Measurements from ENCODE around the gene CCDC69.

CCDC69 gene

GRCh38 chr5:151267491-151268260, 43.8 kb upstream of the CCDC69 start:
- H3F3A ChIP-seq (ENCODE audit: insufficient read depth) = peaks cover 33% of the 10 kb centered on the region
- no peaks in the 10 kb centered on the region; the same call in 1 of the 2 replicates for H4K20me1 ChIP-seq (ENCODE audit: low read depth, low read length)
- no peak for TF ChIP-seq EZH2phosphoT487 (conservative IDR thresholded peaks at IDR 0.05; ENCODE audit: low read length)
- TF ChIP-seq CTCF (IDR thresholded peaks at IDR 0.05; ENCODE audit: insufficient read depth, low read length, poor library complexity, severe bottlenecking) = no peak
- H2AFZ ChIP-seq (ENCODE audit: low read depth, low read length, severe bottlenecking) = no peak overlapping the region
- H3K9me2 ChIP-seq (replicated peaks; ENCODE audit: insufficient read depth, low read length) = no peaks in the 10 kb centered on the region
- peaks cover 27% of the 10 kb centered on the region for H3K79me2 ChIP-seq (ENCODE audit: insufficient read depth, low read length)
- no peak overlapping the region for H3K4me2 ChIP-seq (ENCODE audit: low read depth, low read length, poor library complexity, severe bottlenecking)
- no peaks in the 10 kb centered on the region for H3K27me3 ChIP-seq (ENCODE audit: low read length)
- peaks cover 28% of the 10 kb centered on the region for H3K36me3 ChIP-seq (ENCODE audit: low read length)
- no peak overlapping the region for H3K9ac ChIP-seq (ENCODE audit: low read length)
- no peaks in the 10 kb centered on the region for H3K9me3 ChIP-seq (ENCODE audit: insufficient read depth, low read length)
- H3K27ac ChIP-seq (ENCODE audit: low read depth, low read length) = no peak overlapping the region
- H3K4me3 ChIP-seq (ENCODE audit: insufficient read depth, low read length, poor library complexity, severe bottlenecking) = no peak overlapping the region

GRCh38 chr5:151264113-151264512, 40.2 kb upstream of the CCDC69 start:
- Histone ChIP-seq H4K20me1 (ENCODE audit: low read depth, low read length) (no peaks in the 10 kb centered on the region; the same call in 1 of the 2 replicates), H3K27ac (ENCODE audit: low read depth, low read length) (no peak overlapping the region), H3K9me3 (ENCODE audit: insufficient read depth, low read length) (no peaks in the 10 kb centered on the region), H3K27me3 (ENCODE audit: low read length) (no peaks in the 10 kb centered on the region), H2AFZ (ENCODE audit: low read depth, low read length, severe bottlenecking) (no peak overlapping the region), H3K4me2 (ENCODE audit: low read depth, low read length, poor library complexity, severe bottlenecking) (no peak overlapping the region), H3K4me3 (ENCODE audit: insufficient read depth, low read length, poor library complexity, severe bottlenecking) (no peak overlapping the region), H3K36me3 (ENCODE audit: low read length) (peaks cover 29% of the 10 kb centered on the region), H3F3A (ENCODE audit: insufficient read depth) (no peaks in the 10 kb centered on the region), H3K9ac (ENCODE audit: low read length) (no peak overlapping the region), H3K79me2 (ENCODE audit: insufficient read depth, low read length) (peaks cover 62% of the 10 kb centered on the region), H3K9me2 (replicated peaks; ENCODE audit: insufficient read depth, low read length) (no peaks in the 10 kb centered on the region)
- no peak for TF ChIP-seq EZH2phosphoT487 (conservative IDR thresholded peaks at IDR 0.05; ENCODE audit: low read length)

- TF ChIP-seq CTCF (IDR thresholded peaks at IDR 0.05; ENCODE audit: insufficient read depth, low read length, poor library complexity, severe bottlenecking) (no peak), EZH2phosphoT487 (conservative IDR thresholded peaks at IDR 0.05; ENCODE audit: low read length) (no peak)
- Histone ChIP-seq H3K9ac (ENCODE audit: low read length) (no peak overlapping the region), H3K9me3 (ENCODE audit: insufficient read depth, low read length) (no peaks in the 10 kb centered on the region), H3K4me2 (ENCODE audit: low read depth, low read length, poor library complexity, severe bottlenecking) (no peak overlapping the region), H3K79me2 (ENCODE audit: insufficient read depth, low read length) (peaks cover 77% of the 10 kb centered on the region), H3K4me3 (ENCODE audit: insufficient read depth, low read length, poor library complexity, severe bottlenecking) (no peak overlapping the region), H2AFZ (ENCODE audit: low read depth, low read length, severe bottlenecking) (no peak overlapping the region), H4K20me1 (ENCODE audit: low read depth, low read length) (no peaks in the 10 kb centered on the region; the same call in 1 of the 2 replicates), H3K27ac (ENCODE audit: low read depth, low read length) (no peak overlapping the region), H3F3A (ENCODE audit: insufficient read depth) (no peaks in the 10 kb centered on the region), H3K9me2 (replicated peaks; ENCODE audit: insufficient read depth, low read length) (no peaks in the 10 kb centered on the region), H3K27me3 (ENCODE audit: low read length) (no peaks in the 10 kb centered on the region), H3K36me3 (ENCODE audit: low read length) (peaks cover 25% of the 10 kb centered on the region)
These were observed 38.6 kb upstream of the CCDC69 start for GRCh38 chr5:151262532-151262931.

- Histone ChIP-seq H3F3A (ENCODE audit: insufficient read depth) (peaks cover 8% of the 10 kb centered on the region; the same call in 1 of the 2 replicates), H3K79me2 (ENCODE audit: insufficient read depth, low read length) (peaks cover 97% of the 10 kb centered on the region), H3K27me3 (ENCODE audit: low read length) (no peaks in the 10 kb centered on the region), H4K20me1 (ENCODE audit: low read depth, low read length) (no peaks in the 10 kb centered on the region; the same call in 1 of the 2 replicates), H3K27ac (ENCODE audit: low read depth, low read length) (no peak overlapping the region), H3K4me3 (ENCODE audit: insufficient read depth, low read length, poor library complexity, severe bottlenecking) (no peak overlapping the region), H3K36me3 (ENCODE audit: low read length) (peaks cover 14% of the 10 kb centered on the region), H3K4me2 (ENCODE audit: low read depth, low read length, poor library complexity, severe bottlenecking) (no peak overlapping the region), H3K9me2 (replicated peaks; ENCODE audit: insufficient read depth, low read length) (no peaks in the 10 kb centered on the region), H3K9me3 (ENCODE audit: insufficient read depth, low read length) (no peaks in the 10 kb centered on the region), H3K9ac (ENCODE audit: low read length) (no peak overlapping the region), H2AFZ (ENCODE audit: low read depth, low read length, severe bottlenecking) (no peak overlapping the region)
- TF ChIP-seq CTCF (IDR thresholded peaks at IDR 0.05; ENCODE audit: insufficient read depth, low read length, poor library complexity, severe bottlenecking) (no peak), EZH2phosphoT487 (conservative IDR thresholded peaks at IDR 0.05; ENCODE audit: low read length) (no peak)
These were observed 36.0 kb upstream of the CCDC69 start for GRCh38 chr5:151259931-151260330.
